Retinal pigment epithelial cell (primary cell): ENCODE data around the gene CNOT2.

ENCODE experiments used
- DNase-seq: peaks from one replicate; pipeline ENCODE4 v3.0.0-alpha.2; 2010; ENCODE audit warnings: low read depth
- H3K4me3 ChIP-seq: 2 replicates; pipeline ENCODE4 v1.5.1; 2011; ENCODE audit warnings: mild to moderate bottlenecking, low read length, control low read depth, moderate library complexity
- CTCF ChIP-seq: conservative IDR thresholded peaks from 2 replicates; pipeline ENCODE4 v1.5.1; 2011; ENCODE audit warnings: low read depth, low read length, control low read depth, inconsistent platforms

The CNOT2 gene

GRCh38 chr12:70251226-70251625 lies 8.0 kb downstream of the CNOT2 start:
- H3K4me3 ChIP-seq = no peak overlapping the region
- TF ChIP-seq CTCF = no peak
- DNase-seq = no peak

GRCh38 chr12:70251661-70252060 lies 8.4 kb downstream of the CNOT2 start:
- no peak overlapping the region for H3K4me3 ChIP-seq
- DNase-seq = no peak
- no peak for TF ChIP-seq CTCF

- no peak for DNase-seq
These were observed 9.6 kb downstream of the CNOT2 start for GRCh38 chr12:70252832-70253231.

GRCh38 chr12:70254225-70254624 lies 11.0 kb downstream of the CNOT2 start:
- no peak for DNase-seq
- H3K4me3 ChIP-seq = no peak overlapping the region
- no peak for TF ChIP-seq CTCF

More at GRCh38 chr12:70252832-70253231, 9.6 kb downstream of the CNOT2 start:
- no peak for TF ChIP-seq CTCF
- no peak overlapping the region for H3K4me3 ChIP-seq

GRCh38 chr12:70254846-70255245 lies 11.6 kb downstream of the CNOT2 start:
- H3K4me3 ChIP-seq = no peak overlapping the region
- TF ChIP-seq CTCF = no peak
- no peak for DNase-seq

GRCh38 chr12:70255311-70255710 lies 12.1 kb downstream of the CNOT2 start:
- no peak for TF ChIP-seq CTCF
- no peak for DNase-seq

GRCh38 chr12:70258605-70259403 lies 15.6 kb downstream of the CNOT2 start:
- H3K4me3 ChIP-seq = no peak overlapping the region
- no peak for DNase-seq
- TF ChIP-seq CTCF = no peak

More at GRCh38 chr12:70255311-70255710, 12.1 kb downstream of the CNOT2 start:
- no peak overlapping the region for H3K4me3 ChIP-seq
